Mucosa of stomach (tissue), 1 donor: Measurements from ENCODE around the gene PTPRJ.

Source experiments
- H3K27me3 ChIP-seq: one replicate; pipeline ENCODE4 v1.7.0; 2013; ENCODE audit warnings: mild to moderate bottlenecking, low read length; ENCODE audit not compliant: control insufficient read depth, insufficient read depth
- H3K36me3 ChIP-seq: one replicate; pipeline ENCODE4 v1.7.0; 2013; ENCODE audit warnings: low read length; ENCODE audit not compliant: control insufficient read depth, insufficient read depth
- H3K4me1 ChIP-seq: one replicate; pipeline ENCODE4 v1.7.0; 2013; ENCODE audit warnings: mild to moderate bottlenecking, low read length; ENCODE audit not compliant: control insufficient read depth, insufficient read depth
- H3K4me3 ChIP-seq: one replicate; pipeline ENCODE4 v1.7.0; 2013; ENCODE audit warnings: low read length
- H3K9ac ChIP-seq: one replicate; pipeline ENCODE4 v1.7.0; 2013; ENCODE audit warnings: mild to moderate bottlenecking, low read length, moderate library complexity
- H3K9me3 ChIP-seq: one replicate; pipeline ENCODE4 v1.7.0; 2013; ENCODE audit warnings: mild to moderate bottlenecking, low read length, moderate library complexity; ENCODE audit not compliant: control insufficient read depth
- donor health status: Pancreatic carcinoma.

The PTPRJ gene

DNA sequence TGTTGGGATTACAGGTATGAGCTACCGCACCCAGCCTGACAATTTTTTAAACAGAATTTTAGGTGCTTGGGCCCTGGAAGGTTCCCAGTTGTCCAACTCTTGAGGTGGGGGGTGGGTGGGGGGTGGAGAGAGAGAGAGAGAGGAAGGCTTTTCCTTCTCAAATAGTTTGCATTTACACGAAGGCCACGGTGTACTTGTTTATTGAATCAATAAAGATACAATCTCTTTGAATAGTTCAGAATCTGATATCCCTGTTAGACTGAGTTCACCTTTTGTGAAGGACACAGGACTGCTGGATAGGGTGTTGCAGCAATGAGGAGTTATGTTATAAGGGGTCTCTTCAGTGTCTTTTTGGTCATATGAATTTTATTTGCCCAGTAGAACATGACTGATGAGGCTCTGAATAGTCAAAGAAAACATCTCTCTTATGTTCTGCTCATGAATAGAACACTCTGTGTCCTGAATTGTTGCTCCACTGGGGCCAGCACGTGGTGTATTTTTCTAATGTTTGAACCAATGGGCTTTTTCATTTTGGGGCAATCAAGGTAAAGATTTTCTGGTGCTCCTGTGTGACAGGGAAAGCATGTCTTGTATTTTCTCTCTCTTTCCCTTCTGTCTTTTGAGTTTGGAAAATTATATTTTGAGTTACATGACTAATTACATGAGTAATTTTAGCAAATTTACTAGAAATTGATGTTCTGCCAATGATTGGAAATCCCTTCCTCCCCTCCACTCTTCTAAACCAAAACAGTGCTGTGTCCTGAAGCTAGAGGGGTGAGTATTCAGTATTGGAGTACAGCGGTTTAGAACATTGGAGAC is 61.7 kb downstream of the PTPRJ start:
- Histone ChIP-seq H3K36me3 (no peaks in the 10 kb centered on the region), H3K9me3 (no peaks in the 10 kb centered on the region), H3K4me3 (no peak overlapping the region), H3K27me3 (no peaks in the 10 kb centered on the region), H3K9ac (no peak overlapping the region), H3K4me1 (peaks cover 4% of the 10 kb centered on the region)

DNA sequence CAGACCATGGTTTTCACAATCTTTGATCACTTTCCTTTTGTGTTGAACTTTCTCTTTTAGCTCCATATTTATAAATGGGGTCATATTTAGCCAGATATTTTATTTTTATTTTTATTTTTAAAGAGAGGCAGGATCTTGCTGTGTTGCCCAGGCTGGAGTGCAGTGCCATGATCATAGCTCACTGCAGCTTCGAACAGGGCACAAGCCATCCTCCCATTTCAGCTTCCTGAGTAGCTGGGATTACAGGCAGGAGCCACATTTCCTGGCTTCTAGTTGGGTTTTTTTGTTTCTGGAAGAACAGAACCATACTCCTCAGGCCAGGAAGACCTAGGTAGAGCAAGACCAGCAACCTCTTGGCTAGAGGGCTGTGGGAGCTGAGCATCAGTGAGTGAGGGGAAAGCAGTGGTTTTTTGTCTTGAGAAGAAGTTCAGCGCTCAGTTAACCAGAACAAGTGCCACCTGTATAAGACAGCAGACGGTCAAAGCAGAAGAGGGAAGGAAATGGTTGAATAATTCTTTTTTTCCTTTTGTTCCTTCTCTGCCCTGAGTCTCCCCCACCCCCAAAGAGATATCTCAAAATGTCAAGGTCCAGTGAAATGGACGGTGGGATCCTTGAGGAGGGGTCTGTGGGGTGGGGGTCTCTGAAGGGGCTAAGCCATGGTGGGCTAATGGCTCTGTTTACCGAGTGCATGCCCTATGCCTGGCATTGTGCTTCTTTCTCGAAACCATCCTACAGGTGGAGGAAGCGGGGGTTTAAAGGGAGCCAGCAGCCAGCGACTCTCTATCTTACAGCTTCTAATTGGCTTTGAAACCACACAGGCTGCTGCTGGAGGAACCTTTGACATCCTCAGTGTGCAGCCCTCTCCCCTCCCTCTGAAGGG is 63.0 kb downstream of the PTPRJ start:
- Histone ChIP-seq H3K4me1 (peaks cover 4% of the 10 kb centered on the region), H3K27me3 (no peaks in the 10 kb centered on the region), H3K4me3 (no peak overlapping the region), H3K9ac (no peak overlapping the region), H3K9me3 (no peaks in the 10 kb centered on the region), H3K36me3 (no peaks in the 10 kb centered on the region)

DNA sequence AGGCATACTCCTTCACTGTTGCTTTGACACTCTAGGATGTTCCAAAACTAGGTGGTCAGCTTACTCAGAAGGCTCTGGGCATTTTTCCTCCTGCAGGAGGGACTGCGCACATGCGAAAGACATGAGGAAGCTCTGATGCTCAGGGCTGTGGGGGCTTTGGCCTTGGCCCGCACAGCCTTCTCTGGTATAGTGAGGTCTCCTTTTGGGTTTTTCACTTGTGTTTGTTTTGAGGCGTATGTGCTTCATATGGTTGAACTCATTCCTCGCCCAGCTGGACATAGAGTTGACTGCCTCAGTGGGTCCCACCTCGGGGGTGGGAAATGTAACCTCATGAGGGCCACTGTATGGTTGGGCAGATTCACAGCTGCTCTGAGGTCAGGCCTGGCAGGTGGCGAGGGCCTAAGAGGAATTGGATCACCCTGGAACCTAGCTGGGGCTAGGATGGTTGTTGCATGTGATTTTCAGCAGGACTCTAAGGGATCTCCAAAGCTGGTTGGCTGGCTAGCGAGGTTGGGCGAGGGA is 63.7 kb downstream of the PTPRJ start:
- Histone ChIP-seq H3K9ac (no peak overlapping the region), H3K9me3 (no peaks in the 10 kb centered on the region), H3K4me1 (peaks cover 4% of the 10 kb centered on the region), H3K27me3 (no peaks in the 10 kb centered on the region), H3K36me3 (no peaks in the 10 kb centered on the region), H3K4me3 (no peak overlapping the region)

DNA sequence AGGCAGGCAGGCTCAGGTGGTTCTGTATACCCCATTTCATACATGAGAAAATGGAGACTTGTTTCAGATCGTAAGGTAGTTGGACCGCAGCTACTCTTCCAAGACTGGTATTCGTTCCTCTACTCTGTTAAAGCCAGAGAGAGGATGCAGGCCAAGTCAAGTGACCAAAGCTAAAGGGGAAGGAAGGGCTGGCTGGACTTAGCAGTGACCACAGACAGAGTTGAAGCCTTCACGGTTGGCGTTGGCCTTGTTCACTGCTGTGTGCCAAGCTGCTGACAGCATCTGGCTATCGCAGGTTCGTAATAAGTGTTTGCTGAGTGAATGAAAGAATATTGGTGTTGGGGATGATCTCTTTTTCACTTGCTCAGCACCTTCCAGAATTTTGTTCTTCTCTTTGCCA is 64.2 kb downstream of the PTPRJ start:
- Histone ChIP-seq H3K9me3 (no peaks in the 10 kb centered on the region), H3K4me1 (peaks cover 4% of the 10 kb centered on the region), H3K27me3 (no peaks in the 10 kb centered on the region), H3K36me3 (no peaks in the 10 kb centered on the region), H3K4me3 (no peak overlapping the region), H3K9ac (no peak overlapping the region)

DNA sequence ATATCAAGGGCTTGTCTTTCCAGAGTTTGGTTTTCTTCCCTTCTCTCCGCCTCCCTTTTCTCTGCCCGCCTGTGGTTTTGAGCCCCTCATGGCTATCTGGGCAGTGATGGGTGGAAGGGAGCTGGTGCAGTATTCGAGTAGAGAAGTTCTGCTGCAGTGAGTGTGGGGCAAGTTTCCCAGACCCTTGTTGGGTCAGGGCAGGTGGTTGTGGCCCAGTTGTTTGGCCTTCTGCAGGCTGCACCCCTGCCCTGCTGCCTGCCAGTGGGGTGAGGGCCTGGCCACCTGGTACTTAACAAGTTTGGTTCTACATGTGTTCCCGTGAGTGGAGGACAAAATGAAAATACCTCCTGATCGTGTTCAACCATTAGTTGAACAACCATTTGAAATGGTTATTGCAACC is 65.2 kb downstream of the PTPRJ start:
- Histone ChIP-seq H3K4me1 (peaks cover 4% of the 10 kb centered on the region), H3K27me3 (no peaks in the 10 kb centered on the region), H3K4me3 (no peak overlapping the region), H3K9ac (no peak overlapping the region), H3K9me3 (no peaks in the 10 kb centered on the region), H3K36me3 (no peaks in the 10 kb centered on the region)

DNA sequence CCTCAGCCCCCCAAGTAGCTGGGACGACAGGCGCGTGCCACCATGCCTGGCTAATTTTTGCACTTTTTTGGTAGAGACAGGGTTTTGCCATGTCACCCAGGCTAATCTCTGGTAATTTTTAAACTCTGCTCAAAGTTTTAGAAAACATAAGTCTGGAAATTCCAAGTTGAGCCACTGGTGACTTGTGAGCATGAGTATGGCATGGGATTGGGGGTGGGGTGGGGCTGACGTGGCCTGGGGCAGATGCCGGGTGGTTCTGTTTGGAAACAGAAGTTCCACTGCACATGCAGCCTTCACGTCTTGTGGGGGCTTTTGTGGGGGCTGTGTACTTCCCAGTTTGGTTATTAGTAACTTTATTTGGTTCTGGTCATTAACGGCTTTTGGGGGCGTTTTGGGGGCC is 67.3 kb downstream of the PTPRJ start:
- Histone ChIP-seq H3K9me3 (no peaks in the 10 kb centered on the region), H3K36me3 (no peaks in the 10 kb centered on the region), H3K9ac (no peak overlapping the region), H3K4me1 (peaks cover 5% of the 10 kb centered on the region), H3K4me3 (no peak overlapping the region), H3K27me3 (no peaks in the 10 kb centered on the region)

DNA sequence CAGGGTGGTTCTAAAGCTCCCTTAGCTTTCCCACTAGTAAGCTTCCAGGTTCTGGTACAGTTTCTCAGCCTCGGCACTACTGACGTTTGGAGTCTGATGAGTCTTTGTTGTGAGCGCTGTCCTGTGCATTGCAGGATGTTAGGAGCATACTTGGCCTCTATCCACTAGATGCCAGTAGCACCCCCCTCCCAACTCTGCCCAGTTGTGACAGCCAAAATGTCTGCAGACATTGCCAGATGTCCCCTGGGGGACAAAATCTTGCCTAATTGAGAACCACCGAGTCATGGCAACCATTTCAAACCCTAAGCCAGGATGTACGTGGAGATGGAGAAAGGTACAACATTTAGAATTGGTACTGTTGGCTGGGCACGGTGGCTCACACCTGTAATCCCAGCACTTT is 68.7 kb downstream of the PTPRJ start:
- H3K27me3 ChIP-seq, result no peaks in the 10 kb centered on the region
- peaks cover 5% of the 10 kb centered on the region for H3K4me1 ChIP-seq
- no peaks in the 10 kb centered on the region for H3K9me3 ChIP-seq
- H3K4me3 ChIP-seq, result no peak overlapping the region
- H3K9ac ChIP-seq, result no peak overlapping the region
- H3K36me3 ChIP-seq, result no peaks in the 10 kb centered on the region

DNA sequence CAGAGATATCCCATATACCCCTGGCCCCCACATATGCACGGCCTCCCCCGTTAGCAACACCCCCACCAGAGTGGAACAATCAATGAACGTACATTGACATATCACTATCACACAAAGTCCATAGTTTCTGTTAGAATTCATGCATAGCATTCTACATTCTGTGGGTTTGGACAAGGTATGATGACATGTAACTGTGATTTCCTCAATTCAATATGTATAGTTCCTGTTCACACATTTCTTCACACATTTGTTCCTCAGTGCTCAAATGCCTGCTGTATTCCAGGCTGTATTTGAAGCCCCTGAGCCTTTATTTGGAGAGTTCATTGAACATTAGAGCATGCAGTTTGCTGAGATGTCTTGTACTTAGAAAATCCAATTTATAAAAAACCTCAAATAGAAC is 69.9 kb downstream of the PTPRJ start:
- no peaks in the 10 kb centered on the region for H3K9me3 ChIP-seq
- no peaks in the 10 kb centered on the region for H3K27me3 ChIP-seq
- H3K4me1 ChIP-seq, result peaks cover 18% of the 10 kb centered on the region
- no peaks in the 10 kb centered on the region for H3K36me3 ChIP-seq
- no peak overlapping the region for H3K9ac ChIP-seq
- no peak overlapping the region for H3K4me3 ChIP-seq

DNA sequence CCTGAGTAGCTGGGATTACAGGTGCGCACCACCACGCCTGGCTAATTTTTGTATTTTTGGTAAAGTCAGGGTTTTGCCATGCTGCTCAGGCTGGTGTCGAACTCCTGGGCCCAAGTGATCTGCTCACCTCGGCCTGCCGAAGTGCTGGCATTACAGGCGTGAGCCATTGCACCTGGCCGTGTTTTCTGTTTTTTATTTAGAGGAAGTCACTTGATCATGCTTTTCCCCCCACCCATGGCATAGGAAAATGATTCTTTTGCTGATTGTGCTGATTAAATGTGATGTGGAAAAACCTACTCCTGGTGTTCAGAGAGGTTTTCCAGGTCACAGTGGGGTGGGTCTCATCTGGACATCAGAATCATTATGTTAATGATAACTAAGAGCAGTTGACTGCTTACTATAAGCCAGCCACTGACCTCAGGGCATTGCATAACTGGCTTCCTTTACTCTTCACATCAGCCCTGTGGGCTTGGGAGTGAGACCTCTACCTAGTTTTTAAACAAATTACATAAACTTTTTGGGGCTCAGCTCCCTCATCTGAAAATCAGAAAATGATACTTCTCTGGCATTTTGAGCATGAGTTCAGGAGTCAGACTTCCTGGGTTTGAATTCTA is 71.0 kb downstream of the PTPRJ start:
- H3K27me3 ChIP-seq, result no peaks in the 10 kb centered on the region
- peaks cover 28% of the 10 kb centered on the region for H3K4me1 ChIP-seq
- H3K9me3 ChIP-seq, result no peaks in the 10 kb centered on the region
- H3K4me3 ChIP-seq, result no peak overlapping the region
- no peaks in the 10 kb centered on the region for H3K36me3 ChIP-seq
- H3K9ac ChIP-seq, result no peak overlapping the region

DNA sequence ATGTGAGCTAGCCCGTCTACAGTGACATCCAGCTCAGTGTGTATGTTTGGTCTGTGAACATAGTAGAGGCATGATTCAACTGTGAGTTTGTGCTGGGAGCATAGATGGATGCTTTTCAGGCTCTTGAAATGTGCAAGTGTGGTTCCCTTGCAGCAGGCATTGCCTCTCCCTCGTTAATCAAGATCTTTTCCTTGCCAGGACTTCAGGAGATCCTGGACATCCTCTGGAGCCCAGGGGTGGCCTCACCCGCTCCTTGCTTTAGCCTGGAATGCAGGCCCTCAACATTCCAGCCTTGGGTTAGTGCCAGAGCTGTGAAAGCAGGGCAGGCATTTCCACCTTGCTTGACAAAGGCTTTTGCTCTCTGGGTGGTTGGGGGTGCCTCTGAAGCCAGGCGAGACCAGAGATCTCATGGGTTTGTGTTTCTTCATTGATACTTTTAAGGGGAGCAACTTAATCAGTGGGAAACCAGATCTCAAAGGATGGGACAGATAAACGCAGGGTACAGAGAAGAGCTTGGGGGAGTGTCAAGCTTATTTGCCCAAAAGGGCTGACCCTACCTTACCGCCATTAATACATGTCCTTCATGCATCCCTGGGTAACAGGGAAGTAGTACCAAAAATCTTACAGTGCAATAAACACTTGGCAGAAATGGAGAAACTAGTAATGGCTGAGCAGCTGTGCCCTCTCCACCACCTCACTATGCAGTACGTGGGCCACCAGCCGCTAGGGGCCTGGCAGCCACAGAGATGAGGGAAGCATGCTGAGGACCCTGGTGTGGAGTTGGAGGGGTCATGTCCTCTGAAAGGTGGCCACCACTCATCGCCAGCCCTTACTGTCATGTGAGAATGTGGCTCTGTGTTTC is 72.1 kb downstream of the PTPRJ start:
- Histone ChIP-seq H3K27me3 (no peaks in the 10 kb centered on the region), H3K4me1 (peaks cover 39% of the 10 kb centered on the region), H3K4me3 (no peak overlapping the region), H3K9me3 (no peaks in the 10 kb centered on the region), H3K36me3 (no peaks in the 10 kb centered on the region), H3K9ac (no peak overlapping the region)

DNA sequence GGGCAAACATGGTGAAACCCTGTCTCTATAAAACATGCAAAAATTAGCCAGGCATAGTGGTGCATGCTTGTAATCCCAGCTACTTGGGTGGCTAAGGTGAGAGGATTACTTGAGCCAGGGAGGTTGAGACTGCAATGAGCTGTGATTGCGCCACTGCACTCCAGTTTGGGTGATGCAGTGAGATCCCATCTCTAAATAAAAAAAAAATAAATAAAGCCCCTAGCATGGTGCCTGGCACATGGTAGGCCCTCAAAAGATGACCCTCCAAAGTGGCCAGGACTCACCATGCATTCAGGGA is 74.6 kb downstream of the PTPRJ start:
- H3K27me3 ChIP-seq, result no peaks in the 10 kb centered on the region
- H3K36me3 ChIP-seq, result no peaks in the 10 kb centered on the region
- peaks cover 54% of the 10 kb centered on the region for H3K4me1 ChIP-seq
- no peak overlapping the region for H3K9ac ChIP-seq
- H3K4me3 ChIP-seq, result no peak overlapping the region
- H3K9me3 ChIP-seq, result no peaks in the 10 kb centered on the region
